ENCODE data around the gene FBL.

Gene FBL

DNA sequence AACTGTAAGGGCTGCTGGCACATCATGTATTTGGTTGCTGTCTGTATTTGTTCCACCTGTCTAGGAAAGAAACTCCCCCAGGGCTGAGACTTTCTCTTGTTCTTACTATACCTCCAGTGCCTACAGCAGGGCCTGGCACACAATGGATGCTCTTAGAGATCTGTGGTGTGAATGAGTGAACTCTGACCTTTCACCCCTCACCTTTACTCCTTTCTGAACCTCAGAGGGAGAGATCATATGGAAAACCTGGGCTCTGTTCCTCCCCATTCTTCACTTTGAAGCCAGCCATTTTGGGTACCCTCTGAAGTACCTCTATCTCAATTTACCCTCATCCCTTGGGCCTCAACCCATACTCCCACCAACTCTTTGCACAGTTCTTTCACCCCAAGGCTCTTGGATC lies 15.3 kb downstream of the FBL start:
- TF ChIP-seq, protein P1, sequence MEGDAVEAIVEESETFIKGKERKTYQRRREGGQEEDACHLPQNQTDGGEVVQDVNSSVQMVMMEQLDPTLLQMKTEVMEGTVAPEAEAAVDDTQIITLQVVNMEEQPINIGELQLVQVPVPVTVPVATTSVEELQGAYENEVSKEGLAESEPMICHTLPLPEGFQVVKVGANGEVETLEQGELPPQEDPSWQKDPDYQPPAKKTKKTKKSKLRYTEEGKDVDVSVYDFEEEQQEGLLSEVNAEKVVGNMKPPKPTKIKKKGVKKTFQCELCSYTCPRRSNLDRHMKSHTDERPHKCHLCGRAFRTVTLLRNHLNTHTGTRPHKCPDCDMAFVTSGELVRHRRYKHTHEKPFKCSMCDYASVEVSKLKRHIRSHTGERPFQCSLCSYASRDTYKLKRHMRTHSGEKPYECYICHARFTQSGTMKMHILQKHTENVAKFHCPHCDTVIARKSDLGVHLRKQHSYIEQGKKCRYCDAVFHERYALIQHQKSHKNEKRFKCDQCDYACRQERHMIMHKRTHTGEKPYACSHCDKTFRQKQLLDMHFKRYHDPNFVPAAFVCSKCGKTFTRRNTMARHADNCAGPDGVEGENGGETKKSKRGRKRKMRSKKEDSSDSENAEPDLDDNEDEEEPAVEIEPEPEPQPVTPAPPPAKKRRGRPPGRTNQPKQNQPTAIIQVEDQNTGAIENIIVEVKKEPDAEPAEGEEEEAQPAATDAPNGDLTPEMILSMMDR (IDR thresholded peaks at IDR 0.05; ENCODE audit: extremely low read depth, missing control alignments) = no peak
- no peak for DNase-seq (ENCODE audit: low spot score)

DNA sequence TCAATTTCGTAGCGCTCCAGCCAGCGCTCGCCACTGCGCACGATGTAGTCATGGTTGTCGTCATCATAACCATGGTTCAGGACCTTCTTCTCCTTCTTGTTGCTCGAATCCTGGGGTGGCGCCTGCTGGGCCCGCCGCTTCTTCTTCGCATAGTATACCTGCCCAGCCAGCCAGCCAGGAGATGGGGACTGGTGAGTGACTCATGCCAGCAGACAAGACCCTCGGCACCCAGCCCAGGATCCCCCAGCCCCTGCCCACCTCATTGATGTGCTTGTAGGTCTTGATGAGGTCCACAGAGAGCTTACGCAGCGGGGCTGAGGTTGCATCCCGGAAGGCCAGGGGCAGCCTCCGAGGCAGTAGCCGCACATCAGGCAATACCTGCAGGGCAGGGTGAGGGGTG lies 15.8 kb downstream of the FBL start:
- TF ChIP-seq, protein P1 (IDR thresholded peaks at IDR 0.05; ENCODE audit: extremely low read depth, missing control alignments) = no peak
- no peak for DNase-seq (ENCODE audit: low spot score)

DNA sequence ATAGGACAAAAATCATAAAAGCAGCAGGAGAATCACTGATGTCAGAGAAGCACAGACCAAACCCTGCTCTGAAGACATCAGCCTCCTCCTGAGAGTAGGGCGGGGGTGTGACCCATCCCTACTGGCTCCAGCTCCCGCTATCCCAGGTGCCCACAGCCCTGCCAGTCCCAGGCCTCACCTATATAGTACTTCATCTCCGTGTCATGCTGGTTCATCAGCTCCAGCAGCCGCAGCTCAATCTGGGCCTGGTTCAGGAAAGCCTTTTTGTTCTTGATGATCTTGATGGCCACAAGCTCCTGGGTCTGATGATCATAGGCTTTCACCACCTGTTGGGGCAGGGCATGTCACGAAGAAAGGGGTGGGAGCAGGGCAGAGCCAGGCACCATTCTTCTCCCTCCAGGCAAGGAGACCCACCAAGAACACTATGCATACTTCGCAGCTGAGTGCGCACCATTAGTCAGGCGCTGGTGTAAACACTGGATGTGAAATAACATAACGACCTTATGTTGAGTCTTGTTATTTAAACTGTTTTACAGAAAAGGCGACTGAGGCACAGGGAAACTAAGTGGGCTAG lies 16.4 kb downstream of the FBL start:
- TF ChIP-seq, protein P1 (IDR thresholded peaks at IDR 0.05; ENCODE audit: extremely low read depth, missing control alignments) = no peak

DNA sequence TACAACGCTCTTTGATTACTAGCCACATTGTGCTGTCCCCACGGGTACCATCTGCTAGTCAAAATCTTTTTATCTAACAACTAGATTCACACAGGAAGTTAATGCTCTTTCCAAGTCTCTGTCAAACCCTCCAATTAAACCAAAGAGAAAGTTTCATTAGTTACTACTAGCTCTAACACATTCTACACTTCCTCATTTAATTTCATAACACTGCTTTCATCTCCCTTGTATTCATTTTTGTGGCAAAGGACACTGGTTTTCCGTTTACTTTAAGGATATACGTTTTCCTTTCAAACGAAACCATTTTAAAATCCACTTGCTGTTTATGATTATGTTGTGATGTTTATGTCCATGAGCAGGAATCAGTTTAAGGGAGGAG lies 17.5 kb downstream of the FBL start:
- no peak for DNase-seq (ENCODE audit: low spot score)
- TF ChIP-seq, protein P1 (IDR thresholded peaks at IDR 0.05; ENCODE audit: extremely low read depth, missing control alignments) = no peak

More for the DNA sequence above, 16.4 kb downstream of the FBL start:
- DNase-seq (ENCODE audit: low spot score) = no peak

DNA sequence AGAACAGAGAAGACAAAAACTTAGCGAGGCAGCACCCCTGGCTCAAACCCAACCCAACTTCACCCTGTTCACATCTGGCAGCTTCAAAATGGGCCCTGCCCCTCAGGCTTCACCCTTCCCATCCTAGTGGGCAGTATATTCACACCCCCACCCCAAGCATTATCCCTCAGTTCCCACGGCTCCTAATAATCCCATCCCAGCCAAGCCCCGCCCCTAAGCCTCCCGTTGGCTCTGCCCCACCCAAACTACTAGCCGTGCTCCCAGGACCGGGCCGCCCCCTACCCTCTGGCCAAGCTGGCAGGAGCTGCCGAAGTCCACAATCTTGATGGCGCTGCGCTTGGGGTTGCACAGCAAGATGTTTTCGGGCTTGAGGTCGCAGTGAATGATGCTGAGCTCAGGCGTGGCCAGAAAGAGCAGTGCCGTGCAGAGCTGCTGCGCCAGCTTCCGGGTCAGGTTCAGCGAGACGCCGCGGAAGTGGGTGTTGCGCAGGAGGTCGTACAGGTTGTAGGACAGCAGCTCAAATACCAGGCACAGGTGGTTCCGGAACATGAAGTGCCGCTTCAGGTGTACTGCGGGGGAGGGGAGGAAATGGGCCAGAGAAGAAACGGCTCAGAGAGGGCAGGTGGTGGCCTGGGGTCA lies 18.0 kb downstream of the FBL start:
- DNase-seq (ENCODE audit: low spot score) = no peak
- TF ChIP-seq, protein P1 (IDR thresholded peaks at IDR 0.05; ENCODE audit: extremely low read depth, missing control alignments) = no peak

DNA sequence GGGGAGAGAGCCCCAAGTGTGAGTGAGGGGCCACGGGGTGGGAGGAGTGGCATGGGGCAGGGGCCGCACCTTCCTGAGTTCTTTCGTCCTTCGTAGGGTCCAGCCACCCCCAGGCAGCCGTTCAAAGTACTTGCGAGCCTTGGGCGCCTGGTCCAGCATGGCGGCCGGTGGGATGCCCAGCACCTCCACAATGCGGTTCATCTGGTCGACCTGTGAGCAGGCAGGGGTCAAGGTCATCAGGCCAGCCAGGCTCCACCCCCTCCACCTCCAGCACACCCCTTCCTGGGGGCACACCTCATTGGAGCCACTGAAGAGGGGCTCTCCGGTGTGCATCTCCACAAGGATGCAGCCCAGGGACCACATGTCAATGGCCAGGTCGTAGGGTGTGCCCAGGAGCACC lies 19.0 kb downstream of the FBL start:
- no peak for DNase-seq (ENCODE audit: low spot score)
- TF ChIP-seq, protein P1 (IDR thresholded peaks at IDR 0.05; ENCODE audit: extremely low read depth, missing control alignments) = no peak

DNA sequence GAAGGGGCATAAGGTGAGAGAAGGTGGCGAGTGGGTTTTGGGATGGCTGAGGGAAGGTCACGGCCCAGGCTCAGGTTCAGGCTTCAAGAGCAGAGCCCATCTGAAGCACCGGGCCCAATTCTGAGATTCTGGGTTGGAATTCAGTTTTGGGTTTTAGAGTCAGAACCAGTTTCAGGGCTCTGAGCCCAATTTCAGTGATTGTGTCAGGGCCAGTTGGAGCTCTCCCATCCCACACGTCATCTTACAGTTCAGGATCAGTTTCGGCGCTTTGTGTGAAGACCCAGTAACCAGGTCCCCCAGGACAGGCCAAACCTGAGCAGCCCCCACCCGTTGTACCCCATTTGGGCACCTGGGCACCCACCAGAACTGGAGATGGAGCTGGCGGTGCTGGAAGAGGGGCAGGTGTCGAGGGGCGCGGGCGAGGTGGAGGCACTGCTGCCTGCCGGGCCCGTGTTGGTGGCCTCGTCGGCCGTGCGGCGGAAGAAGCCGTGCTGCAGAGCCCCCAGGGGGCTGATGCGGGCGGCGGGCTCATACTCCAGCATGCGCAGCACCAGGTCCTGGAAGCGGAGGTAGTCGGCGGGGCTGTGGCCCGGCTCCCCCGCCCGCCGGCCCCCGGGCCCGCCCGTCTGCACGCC lies 19.8 kb downstream of the FBL start:
- no peak for DNase-seq (ENCODE audit: low spot score)
- TF ChIP-seq, protein P1 (IDR thresholded peaks at IDR 0.05; ENCODE audit: extremely low read depth, missing control alignments) = no peak
